K562 (cell line): ENCODE results near the gene CCL22. TPM values are rescaled to one million over a fixed set of nuclear protein-coding genes. Genes with fewer than 3 reads are reported as not detected.

Source experiments
- DACH1 ChIP-seq: fragments of 450-650 bp; IDR thresholded peaks from 2 replicates; pipeline ENCODE4 v1.6.1; 2018; ENCODE audit not compliant: partially characterized antibody
- DDX20 ChIP-seq: fragments of 450-650 bp; IDR thresholded peaks from 2 replicates; pipeline ENCODE4 v1.6.1; 2016; ENCODE audit warnings: missing genetic modification characterization, low read depth, mild to moderate bottlenecking, missing compliant biosample characterization, moderate library complexity
- HNRNPUL1 ChIP-seq: fragments of 200-400 bp; formaldehyde crosslinking; IDR thresholded peaks from 2 replicates; pipeline ENCODE4 v1.6.1; 2017; ENCODE audit warnings: low read length
- MTA1 ChIP-seq: fragments of 450-650 bp; IDR thresholded peaks from 2 replicates; pipeline ENCODE4 v1.6.1; 2017; ENCODE audit warnings: borderline replicate concordance
- NCOA4 ChIP-seq: fragments of 450-650 bp; IDR thresholded peaks from 2 replicates; pipeline ENCODE4 v1.6.1; 2018; ENCODE audit warnings: mild to moderate bottlenecking; ENCODE audit not compliant: partially characterized antibody
- polyA plus RNA-seq, 8 experiments: library from polyadenylated mRNA; depleted of rRNA in 4 of 8; stranded (reverse) in 5 of 8; unstranded in 3 of 8; fragments of >200 nt; fragmentation: Nextera tagmentation in 2 of 8; fragmentation: Illumina TruSeq in 1 of 8; extraction: Ambion mirVana in 2 of 8; extraction: Trizol in 1 of 8; gene quantifications; 2 replicates each; pipeline versions ENCODE4 v1.2.1 to v1.2.3, GENCODE V29; 2011 to 2014; ENCODE audit warnings: inconsistent platforms in 1 of 8, missing spikeins in 1 of 8
- total RNA-seq, 7 experiments: library from RNA; depleted of rRNA in 6 of 7; stranded (reverse); fragments of >200 nt in 6 of 7; fragmentation: Illumina TruSeq in 2 of 7; extraction: Trizol in 2 of 7; gene quantifications; 2 replicates each; pipeline versions ENCODE4 v1.2.1 to v1.2.3, GENCODE V29; 2011 to 2021; ENCODE audit warnings: low replicate concordance in 1 of 7
- TF ChIP-seq, protein P1 (sequence below), 2 experiments: fragments of 450-650 bp; IDR thresholded peaks; 2 replicates each; pipeline ENCODE4 v1.6.1; 2016
- TF ChIP-seq, protein P2 (sequence below), 2 experiments: IDR thresholded peaks in 1 of 2; conservative IDR thresholded peaks in 1 of 2; 2 replicates each; pipeline ENCODE4 v1.6.1; 2016; ENCODE audit warnings: low read depth in 2 of 2, mild to moderate bottlenecking in 1 of 2, missing compliant biosample characterization in 1 of 2, missing genetic modification characterization in 1 of 2, moderate library complexity in 1 of 2

Gene CCL22
- total and polyA plus RNA-seq, 9 of the 15 experiments (the other 6 are each of a cell fraction or from before 2014, with no cell fraction given): 0.04 to 0.29 (median 0.06) TPM; not detected in 5

DNA sequence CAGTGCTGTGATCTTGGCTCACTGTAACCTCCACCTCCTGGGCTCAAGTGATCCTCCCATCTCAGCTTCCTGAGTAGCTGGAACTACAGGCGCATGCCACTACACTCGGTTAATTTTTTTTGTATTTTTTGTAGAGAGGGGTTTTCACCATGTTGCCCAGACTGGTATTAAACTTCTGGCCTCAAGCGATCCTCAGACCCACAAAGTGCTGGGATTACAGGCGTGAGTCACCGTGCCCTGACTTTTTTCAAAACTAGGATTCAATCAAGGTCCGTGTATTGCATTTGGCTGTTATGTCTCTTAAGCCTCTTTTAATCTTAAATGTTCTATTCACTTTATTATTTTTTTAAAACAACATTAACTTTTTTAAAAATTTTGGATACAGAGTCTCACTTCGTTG, 4.3 kb upstream of the CCL22 start (continued):
- TF ChIP-seq, protein P1, sequence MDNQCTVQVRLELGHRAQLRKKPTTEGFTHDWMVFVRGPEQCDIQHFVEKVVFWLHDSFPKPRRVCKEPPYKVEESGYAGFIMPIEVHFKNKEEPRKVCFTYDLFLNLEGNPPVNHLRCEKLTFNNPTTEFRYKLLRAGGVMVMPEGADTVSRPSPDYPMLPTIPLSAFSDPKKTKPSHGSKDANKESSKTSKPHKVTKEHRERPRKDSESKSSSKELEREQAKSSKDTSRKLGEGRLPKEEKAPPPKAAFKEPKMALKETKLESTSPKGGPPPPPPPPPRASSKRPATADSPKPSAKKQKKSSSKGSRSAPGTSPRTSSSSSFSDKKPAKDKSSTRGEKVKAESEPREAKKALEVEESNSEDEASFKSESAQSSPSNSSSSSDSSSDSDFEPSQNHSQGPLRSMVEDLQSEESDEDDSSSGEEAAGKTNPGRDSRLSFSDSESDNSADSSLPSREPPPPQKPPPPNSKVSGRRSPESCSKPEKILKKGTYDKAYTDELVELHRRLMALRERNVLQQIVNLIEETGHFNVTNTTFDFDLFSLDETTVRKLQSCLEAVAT (IDR thresholded peaks at IDR 0.05): no peak
- TF ChIP-seq DDX20 (tag) (no peak), DACH1 (no peak), HNRNPUL1 (no peak), MTA1 (no peak), NCOA4 (no peak)
- TF ChIP-seq, protein P2, sequence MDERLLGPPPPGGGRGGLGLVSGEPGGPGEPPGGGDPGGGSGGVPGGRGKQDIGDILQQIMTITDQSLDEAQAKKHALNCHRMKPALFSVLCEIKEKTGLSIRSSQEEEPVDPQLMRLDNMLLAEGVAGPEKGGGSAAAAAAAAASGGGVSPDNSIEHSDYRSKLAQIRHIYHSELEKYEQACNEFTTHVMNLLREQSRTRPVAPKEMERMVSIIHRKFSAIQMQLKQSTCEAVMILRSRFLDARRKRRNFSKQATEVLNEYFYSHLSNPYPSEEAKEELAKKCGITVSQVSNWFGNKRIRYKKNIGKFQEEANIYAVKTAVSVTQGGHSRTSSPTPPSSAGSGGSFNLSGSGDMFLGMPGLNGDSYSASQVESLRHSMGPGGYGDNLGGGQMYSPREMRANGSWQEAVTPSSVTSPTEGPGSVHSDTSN (CRISPR knock-in tag; IDR thresholded peaks at IDR 0.05; ENCODE audit: low read depth): no peak
- TF ChIP-seq, protein P2 (tag; conservative IDR thresholded peaks at IDR 0.05; ENCODE audit: low read depth): no peak
